PC-9 (cell line): ENCODE results near the gene LEFTY1. TPM values are rescaled to one million over a fixed set of nuclear protein-coding genes. Genes with fewer than 3 reads are reported as not detected.

Experiments
- BruUV-seq: library from RNA; stranded (reverse); fragments of 400-500 nt; replicated peaks from 2 replicates; lab custom pipeline; 2021; lab: Mats Ljungman, UMichigan
- CTCF ChIA-PET: fragments of 300-600 bp; sonication (Branson Sonifier 250); formaldehyde crosslinking; loops from one replicate; lab custom pipeline; 2022; ENCODE audit warnings: antibody characterized with exemption; lab: Charles Lee
- POLR2A ChIA-PET: fragments of 300-600 bp; sonication (Branson Sonifier 250); formaldehyde crosslinking; loops from one replicate; lab custom pipeline; 2022; ENCODE audit warnings: antibody characterized with exemption; ENCODE audit not compliant: unreplicated experiment; lab: Charles Lee
- DNase-seq, 2 experiments: peaks; one replicate each; pipeline versions ENCODE4 v3.0.0 to v3.0.0-alpha.2; 2015 to 2022; ENCODE audit warnings: mixed read lengths in 1 of 2
- H2AFZ ChIP-seq: fragments of 200-600 bp; sonication (generic); 2 replicates; pipeline ENCODE4 v1.8.1; 2017; ENCODE audit warnings: antibody characterized with exemption
- H3F3A ChIP-seq: fragments of 200-600 bp; sonication (generic); 2 replicates; pipeline ENCODE4 v1.8.1; 2017; ENCODE audit warnings: antibody characterized with exemption, mild to moderate bottlenecking, low read depth; ENCODE audit not compliant: insufficient read depth
- H3K27ac ChIP-seq: fragments of 200-600 bp; sonication (generic); 2 replicates; pipeline ENCODE4 v1.6.1; 2016; ENCODE audit warnings: mixed run types
- H3K27me3 ChIP-seq: fragments of 200-600 bp; sonication (generic); 2 replicates; pipeline ENCODE4 v1.6.1; 2016; ENCODE audit warnings: low read depth, mixed run types; ENCODE audit not compliant: insufficient read depth
- H3K36me3 ChIP-seq: fragments of 200-600 bp; sonication (generic); 2 replicates; pipeline ENCODE4 v1.6.1; 2016; ENCODE audit warnings: low read depth, mixed run types
- H3K4me1 ChIP-seq: fragments of 200-600 bp; sonication (generic); replicated peaks from 2 replicates; pipeline ENCODE4 v1.6.1; 2016; ENCODE audit warnings: mixed run types; ENCODE audit not compliant: insufficient read depth
- H3K4me2 ChIP-seq: fragments of 200-600 bp; sonication (generic); 2 replicates; pipeline ENCODE4 v1.6.1; 2017; ENCODE audit warnings: mixed run types
- H3K4me3 ChIP-seq: fragments of 200-600 bp; sonication (generic); 2 replicates; pipeline ENCODE4 v1.6.1; 2016; ENCODE audit warnings: mixed run types
- H3K79me2 ChIP-seq: fragments of 200-600 bp; sonication (generic); 2 replicates; pipeline ENCODE4 v1.6.1; 2017; ENCODE audit warnings: low read depth, mixed run types
- H3K9me2 ChIP-seq: fragments of 200-600 bp; sonication (generic); 2 replicates; pipeline ENCODE4 v1.8.1; 2017; ENCODE audit warnings: mild to moderate bottlenecking; ENCODE audit not compliant: insufficient read depth
- H3K9me3 ChIP-seq: fragments of 200-600 bp; sonication (generic); 2 replicates; pipeline ENCODE4 v1.8.1; 2016; ENCODE audit warnings: low read depth; ENCODE audit not compliant: insufficient read depth
- H4K20me1 ChIP-seq: fragments of 200-600 bp; sonication (generic); 2 replicates; pipeline ENCODE4 v1.8.1; 2017; ENCODE audit not compliant: insufficient read depth
- EZH2 ChIP-seq: fragments of 200-600 bp; sonication (generic); IDR thresholded peaks from 2 replicates; pipeline ENCODE4 v1.8.0; 2017; ENCODE audit warnings: antibody characterized with exemption, low read depth
- intact Hi-C: fragments of 100-400 bp; cut with micrococcal nuclease; formaldehyde crosslinking; loops from one replicate; pipeline ENCODE4 v1.10.0; 2022; ENCODE audit not compliant: unreplicated experiment
- total RNA-seq: library from RNA; stranded (reverse); gene quantifications from 2 replicates; pipeline ENCODE4 v1.2.3, GENCODE V29; 2021
- TF ChIP-seq, protein P1 (sequence below): fragments of 200-600 bp; sonication (generic); conservative IDR thresholded peaks from 2 replicates; pipeline ENCODE4 v1.6.1; 2017; ENCODE audit warnings: mixed run types, antibody characterized with exemption, mild to moderate bottlenecking, moderate library complexity

LEFTY1 gene
- total RNA-seq, 1 experiment from 2014 or later = not detected

DNA sequence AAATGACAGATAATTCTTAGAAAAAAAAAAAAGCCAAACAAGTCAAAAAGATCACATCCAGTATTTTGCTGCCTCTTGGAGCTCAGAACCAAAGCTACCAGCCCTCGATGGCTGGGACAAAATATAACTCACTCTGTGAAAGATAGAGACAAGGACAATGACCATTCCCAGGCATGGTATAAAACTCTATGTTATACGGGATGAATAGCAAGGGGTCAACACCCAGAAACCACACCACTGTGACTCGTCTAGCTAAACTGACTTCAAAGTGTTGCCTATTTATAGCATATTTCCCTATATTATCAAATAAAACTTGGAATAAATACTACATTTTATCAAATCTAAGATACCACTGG lies 16.9 kb downstream of the LEFTY1 start:
- Histone ChIP-seq H3K9me2 (no peaks in the 10 kb centered on the region), H3K4me1 (peaks cover 65% of the 10 kb centered on the region), H3K27me3 (no peaks in the 10 kb centered on the region), H2AFZ (no peak overlapping the region), H3K36me3 (peaks cover 32% of the 10 kb centered on the region), H3K79me2 (peaks cover 22% of the 10 kb centered on the region), H3K9me3 (no peaks in the 10 kb centered on the region), H3K4me2 (peak overlapping the region; percentile 31), H4K20me1 (no peaks in the 10 kb centered on the region), H3F3A (peaks cover 58% of the 10 kb centered on the region), H3K4me3 (no peak overlapping the region), H3K27ac (peak overlapping the region; percentile 36)
- TF ChIP-seq EZH2 = no peak
- TF ChIP-seq, protein P1, sequence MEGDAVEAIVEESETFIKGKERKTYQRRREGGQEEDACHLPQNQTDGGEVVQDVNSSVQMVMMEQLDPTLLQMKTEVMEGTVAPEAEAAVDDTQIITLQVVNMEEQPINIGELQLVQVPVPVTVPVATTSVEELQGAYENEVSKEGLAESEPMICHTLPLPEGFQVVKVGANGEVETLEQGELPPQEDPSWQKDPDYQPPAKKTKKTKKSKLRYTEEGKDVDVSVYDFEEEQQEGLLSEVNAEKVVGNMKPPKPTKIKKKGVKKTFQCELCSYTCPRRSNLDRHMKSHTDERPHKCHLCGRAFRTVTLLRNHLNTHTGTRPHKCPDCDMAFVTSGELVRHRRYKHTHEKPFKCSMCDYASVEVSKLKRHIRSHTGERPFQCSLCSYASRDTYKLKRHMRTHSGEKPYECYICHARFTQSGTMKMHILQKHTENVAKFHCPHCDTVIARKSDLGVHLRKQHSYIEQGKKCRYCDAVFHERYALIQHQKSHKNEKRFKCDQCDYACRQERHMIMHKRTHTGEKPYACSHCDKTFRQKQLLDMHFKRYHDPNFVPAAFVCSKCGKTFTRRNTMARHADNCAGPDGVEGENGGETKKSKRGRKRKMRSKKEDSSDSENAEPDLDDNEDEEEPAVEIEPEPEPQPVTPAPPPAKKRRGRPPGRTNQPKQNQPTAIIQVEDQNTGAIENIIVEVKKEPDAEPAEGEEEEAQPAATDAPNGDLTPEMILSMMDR = no peak
- BruUV-seq = no TSS peak
- intact Hi-C loops = no loop called here
- ChIA-PET POLR2A (no interaction called here), CTCF (interaction anchor here (0.6 kb wide), 1 partner anchor 8 kb away, joined by 3 read pairs; no protein-coding TSS in a partner anchor)
- no peak for DNase-seq

DNA sequence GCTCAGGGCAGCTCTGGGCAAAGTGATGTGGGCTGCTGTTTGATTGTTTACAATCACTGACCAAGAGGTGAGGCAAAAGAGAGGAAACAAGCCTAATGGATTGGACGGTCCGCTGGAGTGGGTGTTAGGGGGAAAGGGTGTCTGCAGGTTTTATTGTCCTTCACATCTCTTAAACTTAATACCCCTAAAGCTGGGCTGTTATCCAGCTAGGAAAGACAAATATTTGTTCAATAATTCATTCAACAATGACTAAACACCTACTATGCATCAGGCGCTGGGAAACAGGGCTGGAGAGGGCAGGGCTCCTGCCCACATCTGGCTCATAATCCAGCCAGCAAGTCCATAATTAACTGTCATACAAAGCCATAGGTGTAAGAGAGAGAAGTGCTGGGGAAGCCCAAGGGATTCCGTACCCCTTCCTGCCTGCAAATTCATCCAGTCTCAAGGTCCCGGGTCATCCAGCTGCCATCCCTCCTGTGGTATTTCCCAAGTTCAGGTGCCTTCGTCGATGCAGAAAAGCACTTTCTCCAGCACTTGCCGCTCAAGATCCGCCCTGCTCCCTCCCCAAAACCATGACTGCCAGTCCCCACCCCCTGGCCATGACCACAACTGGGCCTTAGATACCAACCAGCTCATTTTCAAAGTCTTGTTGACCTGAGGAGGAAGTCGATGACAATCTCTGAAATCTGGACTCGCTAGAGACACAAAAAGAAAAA lies 17.4 kb downstream of the LEFTY1 start:
- H4K20me1 ChIP-seq = no peaks in the 10 kb centered on the region
- no TSS peak for BruUV-seq
- H3F3A ChIP-seq = peaks cover 52% of the 10 kb centered on the region
- H2AFZ ChIP-seq = no peak overlapping the region
- H3K9me2 ChIP-seq = no peaks in the 10 kb centered on the region
- CTCF ChIA-PET = interaction anchor here (0.6 kb wide), 1 partner anchor 9 kb away, joined by 3 read pairs; no protein-coding TSS in a partner anchor
- POLR2A ChIA-PET = no interaction called here
- peaks cover 28% of the 10 kb centered on the region for H3K36me3 ChIP-seq
- no peaks in the 10 kb centered on the region for H3K9me3 ChIP-seq
- H3K4me2 ChIP-seq = peak overlapping the region; percentile 31
- intact Hi-C loops = no loop called here
- peaks cover 18% of the 10 kb centered on the region for H3K79me2 ChIP-seq
- peaks cover 59% of the 10 kb centered on the region for H3K4me1 ChIP-seq
- H3K27ac ChIP-seq = peak overlapping the region; percentile 36
- H3K27me3 ChIP-seq = no peaks in the 10 kb centered on the region
- H3K4me3 ChIP-seq = no peak overlapping the region
- DNase-seq = peak in 1 of 2 experiments; percentile 75
- TF ChIP-seq EZH2 = no peak
- TF ChIP-seq, protein P1 = no peak

DNA sequence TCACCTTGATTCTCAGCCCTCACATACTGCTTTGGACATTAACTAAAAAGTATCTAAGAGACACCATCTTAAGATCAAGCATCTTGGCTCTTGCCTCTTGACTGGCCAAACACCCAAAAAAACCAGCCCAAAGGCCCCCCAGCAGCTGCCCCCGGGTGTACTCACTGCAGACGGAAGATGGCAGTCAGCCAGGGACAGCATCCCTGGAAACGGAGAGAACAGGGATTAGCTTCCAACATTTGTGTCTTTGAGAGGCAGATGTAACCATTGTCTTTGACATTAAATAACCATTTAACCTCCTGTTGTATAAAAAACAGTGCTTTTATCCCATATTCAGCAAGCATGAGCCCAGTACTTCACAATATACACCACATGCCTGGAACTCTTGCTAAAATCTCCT lies 18.0 kb downstream of the LEFTY1 start:
- no peak for TF ChIP-seq EZH2
- TF ChIP-seq, protein P1 = no peak
- Histone ChIP-seq H3K9me3 (no peaks in the 10 kb centered on the region), H3K36me3 (peaks cover 33% of the 10 kb centered on the region), H4K20me1 (no peaks in the 10 kb centered on the region), H3K4me3 (no peak overlapping the region), H3F3A (peaks cover 46% of the 10 kb centered on the region), H2AFZ (no peak overlapping the region), H3K27me3 (no peaks in the 10 kb centered on the region), H3K4me2 (0 out of 2 replicates have a peak overlapping the region, but pooled peaks have one; percentile 31), H3K27ac (peak overlapping the region; percentile 36), H3K9me2 (no peaks in the 10 kb centered on the region), H3K4me1 (peaks cover 53% of the 10 kb centered on the region), H3K79me2 (peaks cover 18% of the 10 kb centered on the region)
- intact Hi-C loops = no loop called here
- no peak for DNase-seq
- no TSS peak for BruUV-seq
- CTCF ChIA-PET = no interaction called here
- POLR2A ChIA-PET = no interaction called here
